ENCODE measurements around the gene SGMS1.

DNA sequence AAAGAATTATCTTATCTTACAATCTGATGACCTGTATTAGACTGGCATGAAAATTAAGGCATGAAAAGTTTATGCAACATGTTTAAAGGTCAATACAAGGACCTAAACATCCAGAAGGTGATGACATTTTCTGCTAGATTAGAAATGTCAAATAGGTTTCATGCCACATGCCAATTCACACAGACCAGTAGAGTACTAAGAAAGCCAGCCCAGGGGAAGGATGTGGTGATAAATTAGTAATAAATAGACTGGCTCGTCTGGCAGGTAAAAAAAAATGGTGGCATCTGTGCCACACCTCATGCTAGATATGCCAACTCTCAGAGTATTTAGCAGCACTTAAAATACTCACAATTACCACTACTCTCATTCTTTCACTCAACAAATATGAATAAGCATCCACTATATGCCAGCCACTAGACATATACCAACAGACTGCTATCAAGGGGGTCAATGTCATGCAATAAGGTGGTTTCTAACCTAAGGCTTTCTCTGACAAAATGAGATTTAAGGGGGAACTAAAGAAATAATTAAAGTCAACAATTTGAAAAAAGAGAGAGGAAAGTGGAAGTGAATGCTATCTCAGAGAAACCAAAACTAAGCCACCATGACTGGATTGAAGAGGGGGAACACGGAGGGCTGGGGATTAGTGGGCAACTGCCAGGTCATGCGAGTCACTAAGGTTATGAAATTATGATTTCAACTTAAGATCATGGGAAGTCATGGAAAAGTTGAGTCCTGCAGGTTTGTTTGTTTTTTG lies 83.5 kb downstream of the SGMS1 start:
- TF ChIP-seq, protein P1, sequence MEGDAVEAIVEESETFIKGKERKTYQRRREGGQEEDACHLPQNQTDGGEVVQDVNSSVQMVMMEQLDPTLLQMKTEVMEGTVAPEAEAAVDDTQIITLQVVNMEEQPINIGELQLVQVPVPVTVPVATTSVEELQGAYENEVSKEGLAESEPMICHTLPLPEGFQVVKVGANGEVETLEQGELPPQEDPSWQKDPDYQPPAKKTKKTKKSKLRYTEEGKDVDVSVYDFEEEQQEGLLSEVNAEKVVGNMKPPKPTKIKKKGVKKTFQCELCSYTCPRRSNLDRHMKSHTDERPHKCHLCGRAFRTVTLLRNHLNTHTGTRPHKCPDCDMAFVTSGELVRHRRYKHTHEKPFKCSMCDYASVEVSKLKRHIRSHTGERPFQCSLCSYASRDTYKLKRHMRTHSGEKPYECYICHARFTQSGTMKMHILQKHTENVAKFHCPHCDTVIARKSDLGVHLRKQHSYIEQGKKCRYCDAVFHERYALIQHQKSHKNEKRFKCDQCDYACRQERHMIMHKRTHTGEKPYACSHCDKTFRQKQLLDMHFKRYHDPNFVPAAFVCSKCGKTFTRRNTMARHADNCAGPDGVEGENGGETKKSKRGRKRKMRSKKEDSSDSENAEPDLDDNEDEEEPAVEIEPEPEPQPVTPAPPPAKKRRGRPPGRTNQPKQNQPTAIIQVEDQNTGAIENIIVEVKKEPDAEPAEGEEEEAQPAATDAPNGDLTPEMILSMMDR (IDR thresholded peaks at IDR 0.05): no peak
- no peak for TF ChIP-seq ZFX (IDR thresholded peaks at IDR 0.05; ENCODE audit: borderline replicate concordance)
